ENCODE data around the gene MEGF11.

DNA sequence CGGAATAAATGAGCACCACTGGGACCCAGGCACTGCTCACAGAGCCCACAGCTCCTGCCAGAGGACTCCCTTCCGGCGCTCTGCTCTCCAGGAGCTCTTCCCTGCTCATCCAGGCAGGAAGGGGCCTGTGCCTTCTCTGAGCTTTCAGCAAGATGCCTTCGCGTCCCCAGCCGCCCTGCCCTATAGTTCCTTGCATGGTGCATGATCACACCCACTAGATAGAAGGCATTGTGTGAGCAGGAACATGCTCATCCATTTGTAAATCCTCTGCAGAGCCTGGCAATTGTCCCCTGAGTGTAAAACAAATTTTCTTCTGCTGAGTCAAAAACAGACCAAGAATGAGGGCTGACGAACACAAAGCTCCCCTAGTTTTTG, 181.6 kb downstream of the MEGF11 start:
- TF ChIP-seq, protein P1, sequence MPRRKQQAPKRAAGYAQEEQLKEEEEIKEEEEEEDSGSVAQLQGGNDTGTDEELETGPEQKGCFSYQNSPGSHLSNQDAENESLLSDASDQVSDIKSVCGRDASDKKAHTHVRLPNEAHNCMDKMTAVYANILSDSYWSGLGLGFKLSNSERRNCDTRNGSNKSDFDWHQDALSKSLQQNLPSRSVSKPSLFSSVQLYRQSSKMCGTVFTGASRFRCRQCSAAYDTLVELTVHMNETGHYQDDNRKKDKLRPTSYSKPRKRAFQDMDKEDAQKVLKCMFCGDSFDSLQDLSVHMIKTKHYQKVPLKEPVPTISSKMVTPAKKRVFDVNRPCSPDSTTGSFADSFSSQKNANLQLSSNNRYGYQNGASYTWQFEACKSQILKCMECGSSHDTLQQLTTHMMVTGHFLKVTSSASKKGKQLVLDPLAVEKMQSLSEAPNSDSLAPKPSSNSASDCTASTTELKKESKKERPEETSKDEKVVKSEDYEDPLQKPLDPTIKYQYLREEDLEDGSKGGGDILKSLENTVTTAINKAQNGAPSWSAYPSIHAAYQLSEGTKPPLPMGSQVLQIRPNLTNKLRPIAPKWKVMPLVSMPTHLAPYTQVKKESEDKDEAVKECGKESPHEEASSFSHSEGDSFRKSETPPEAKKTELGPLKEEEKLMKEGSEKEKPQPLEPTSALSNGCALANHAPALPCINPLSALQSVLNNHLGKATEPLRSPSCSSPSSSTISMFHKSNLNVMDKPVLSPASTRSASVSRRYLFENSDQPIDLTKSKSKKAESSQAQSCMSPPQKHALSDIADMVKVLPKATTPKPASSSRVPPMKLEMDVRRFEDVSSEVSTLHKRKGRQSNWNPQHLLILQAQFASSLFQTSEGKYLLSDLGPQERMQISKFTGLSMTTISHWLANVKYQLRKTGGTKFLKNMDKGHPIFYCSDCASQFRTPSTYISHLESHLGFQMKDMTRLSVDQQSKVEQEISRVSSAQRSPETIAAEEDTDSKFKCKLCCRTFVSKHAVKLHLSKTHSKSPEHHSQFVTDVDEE (CRISPR knock-in tag; IDR thresholded peaks at IDR 0.05): no peak
- no peak for TF ChIP-seq ARNTL (CRISPR knock-in tag; IDR thresholded peaks at IDR 0.05; ENCODE audit: borderline replicate concordance, low read depth)
- no peak for TF ChIP-seq ZFP30 (CRISPR knock-in tag; IDR thresholded peaks at IDR 0.05)
- TF ChIP-seq PPARA (CRISPR knock-in tag; IDR thresholded peaks at IDR 0.05; ENCODE audit: borderline replicate concordance): no peak
- no peak for TF ChIP-seq ZC3H10 (CRISPR knock-in tag; IDR thresholded peaks at IDR 0.05)
- no peak for TF ChIP-seq CSDC2 (CRISPR knock-in tag; IDR thresholded peaks at IDR 0.05)
- TF ChIP-seq, protein P2, sequence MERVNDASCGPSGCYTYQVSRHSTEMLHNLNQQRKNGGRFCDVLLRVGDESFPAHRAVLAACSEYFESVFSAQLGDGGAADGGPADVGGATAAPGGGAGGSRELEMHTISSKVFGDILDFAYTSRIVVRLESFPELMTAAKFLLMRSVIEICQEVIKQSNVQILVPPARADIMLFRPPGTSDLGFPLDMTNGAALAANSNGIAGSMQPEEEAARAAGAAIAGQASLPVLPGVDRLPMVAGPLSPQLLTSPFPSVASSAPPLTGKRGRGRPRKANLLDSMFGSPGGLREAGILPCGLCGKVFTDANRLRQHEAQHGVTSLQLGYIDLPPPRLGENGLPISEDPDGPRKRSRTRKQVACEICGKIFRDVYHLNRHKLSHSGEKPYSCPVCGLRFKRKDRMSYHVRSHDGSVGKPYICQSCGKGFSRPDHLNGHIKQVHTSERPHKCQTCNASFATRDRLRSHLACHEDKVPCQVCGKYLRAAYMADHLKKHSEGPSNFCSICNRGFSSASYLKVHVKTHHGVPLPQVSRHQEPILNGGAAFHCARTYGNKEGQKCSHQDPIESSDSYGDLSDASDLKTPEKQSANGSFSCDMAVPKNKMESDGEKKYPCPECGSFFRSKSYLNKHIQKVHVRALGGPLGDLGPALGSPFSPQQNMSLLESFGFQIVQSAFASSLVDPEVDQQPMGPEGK (CRISPR knock-in tag; IDR thresholded peaks at IDR 0.05; ENCODE audit: borderline replicate concordance): no peak
- TF ChIP-seq RARB (CRISPR knock-in tag; IDR thresholded peaks at IDR 0.05): no peak
- TF ChIP-seq OSR1 (CRISPR knock-in tag; IDR thresholded peaks at IDR 0.05): no peak
- no peak for TF ChIP-seq BACH2 (CRISPR knock-in tag; IDR thresholded peaks at IDR 0.05; ENCODE audit: borderline replicate concordance)
